ENCODE measurements around the gene JPH4. TPM values are rescaled to one million over a fixed set of nuclear protein-coding genes. Genes with fewer than 3 reads are reported as not detected.

The JPH4 gene
- total RNA-seq, 1 donor from 2014 or later, result 6.2 TPM

- no peak for ATAC-seq
- no peaks in the 10 kb centered on the region for H3K36me3 ChIP-seq
- intact Hi-C loops (cut with DNase I), result no loop called here
- H3K27me3 ChIP-seq, result peaks cover 36% of the 10 kb centered on the region
- DNase-seq, result no peak
- H3K4me3 ChIP-seq, result no peak overlapping the region
- H3K4me1 ChIP-seq, result peaks cover 23% of the 10 kb centered on the region
- H3K27ac ChIP-seq, result no peak overlapping the region
- TF ChIP-seq, protein P1, sequence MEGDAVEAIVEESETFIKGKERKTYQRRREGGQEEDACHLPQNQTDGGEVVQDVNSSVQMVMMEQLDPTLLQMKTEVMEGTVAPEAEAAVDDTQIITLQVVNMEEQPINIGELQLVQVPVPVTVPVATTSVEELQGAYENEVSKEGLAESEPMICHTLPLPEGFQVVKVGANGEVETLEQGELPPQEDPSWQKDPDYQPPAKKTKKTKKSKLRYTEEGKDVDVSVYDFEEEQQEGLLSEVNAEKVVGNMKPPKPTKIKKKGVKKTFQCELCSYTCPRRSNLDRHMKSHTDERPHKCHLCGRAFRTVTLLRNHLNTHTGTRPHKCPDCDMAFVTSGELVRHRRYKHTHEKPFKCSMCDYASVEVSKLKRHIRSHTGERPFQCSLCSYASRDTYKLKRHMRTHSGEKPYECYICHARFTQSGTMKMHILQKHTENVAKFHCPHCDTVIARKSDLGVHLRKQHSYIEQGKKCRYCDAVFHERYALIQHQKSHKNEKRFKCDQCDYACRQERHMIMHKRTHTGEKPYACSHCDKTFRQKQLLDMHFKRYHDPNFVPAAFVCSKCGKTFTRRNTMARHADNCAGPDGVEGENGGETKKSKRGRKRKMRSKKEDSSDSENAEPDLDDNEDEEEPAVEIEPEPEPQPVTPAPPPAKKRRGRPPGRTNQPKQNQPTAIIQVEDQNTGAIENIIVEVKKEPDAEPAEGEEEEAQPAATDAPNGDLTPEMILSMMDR (IDR thresholded peaks at IDR 0.05), result no peak
- H3K9me3 ChIP-seq, result no peaks in the 10 kb centered on the region
These were observed 5.1 kb downstream of the JPH4 start for GRCh38 chr14:23573384-23574015.

GRCh38 chr14:23572836-23573235 is 5.8 kb downstream of the JPH4 start:
- Histone ChIP-seq H3K9me3 (no peaks in the 10 kb centered on the region), H3K36me3 (no peaks in the 10 kb centered on the region), H3K27me3 (peaks cover 32% of the 10 kb centered on the region), H3K4me3 (no peak overlapping the region), H3K4me1 (peaks cover 28% of the 10 kb centered on the region), H3K27ac (peak overlapping the region; percentile 72)
- ATAC-seq, result peak; percentile 61
- DNase-seq, result peak; percentile 59
- intact Hi-C loops (cut with DNase I), result no loop called here
- TF ChIP-seq, protein P1 (IDR thresholded peaks at IDR 0.05), result no peak

GRCh38 chr14:23572524-23572828 is 6.1 kb downstream of the JPH4 start:
- TF ChIP-seq, protein P1 (IDR thresholded peaks at IDR 0.05), result no peak
- no peak for DNase-seq
- Histone ChIP-seq H3K4me3 (no peak overlapping the region), H3K9me3 (no peaks in the 10 kb centered on the region), H3K27me3 (peaks cover 28% of the 10 kb centered on the region), H3K27ac (peak overlapping the region; percentile 72), H3K4me1 (peaks cover 29% of the 10 kb centered on the region), H3K36me3 (no peaks in the 10 kb centered on the region)
- no peak for ATAC-seq
- intact Hi-C loops (cut with DNase I), result no loop called here

DNA sequence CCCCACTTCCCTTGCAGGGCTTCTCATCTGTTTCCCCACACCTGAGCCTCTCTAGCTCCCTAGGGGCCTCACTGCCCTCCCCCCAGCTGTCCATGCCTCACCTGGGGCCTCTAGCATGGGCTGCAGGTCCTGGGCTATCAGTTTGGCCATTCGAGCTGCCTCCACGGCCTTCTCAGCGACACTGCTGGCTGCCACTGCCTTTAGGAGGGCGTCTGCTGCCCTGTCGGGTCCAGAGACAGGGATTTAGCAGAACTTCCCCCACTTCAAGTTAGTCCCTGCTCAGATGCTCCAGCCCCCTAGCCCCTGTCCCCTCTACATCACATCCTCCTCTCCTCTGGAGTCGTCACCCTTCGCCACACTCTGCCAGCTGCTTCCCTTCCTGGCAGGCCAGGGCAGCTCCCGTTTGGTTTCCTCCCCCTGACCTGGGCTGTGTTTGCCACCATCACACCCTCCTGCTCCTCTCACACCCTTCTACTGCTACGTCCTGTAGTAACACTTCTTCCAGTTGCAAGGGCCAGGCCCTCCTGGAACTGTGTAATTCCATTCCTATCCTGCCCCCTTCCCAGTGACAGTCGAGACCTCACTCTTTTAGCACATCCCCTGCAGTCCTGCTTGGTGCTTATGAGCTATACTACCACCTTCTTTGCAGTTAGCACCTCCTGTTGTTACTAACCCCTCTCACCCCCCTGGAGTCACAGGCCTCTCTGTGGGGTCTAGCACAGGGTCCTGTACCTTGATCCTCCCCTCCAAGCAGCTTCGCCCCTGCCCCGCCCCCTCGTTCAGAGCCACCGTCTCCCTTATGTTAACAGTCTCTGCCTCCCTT is 6.7 kb downstream of the JPH4 start:
- Histone ChIP-seq H3K27ac (peak overlapping the region; percentile 72), H3K4me3 (no peak overlapping the region), H3K4me1 (peaks cover 25% of the 10 kb centered on the region), H3K36me3 (no peaks in the 10 kb centered on the region), H3K27me3 (peaks cover 23% of the 10 kb centered on the region), H3K9me3 (no peaks in the 10 kb centered on the region)
- TF ChIP-seq, protein P1 (IDR thresholded peaks at IDR 0.05), result no peak
- DNase-seq (peak; percentile 57), ATAC-seq (no peak)
- intact Hi-C loops (cut with DNase I), result no loop called here

GRCh38 chr14:23570806-23571483 is 7.6 kb downstream of the JPH4 start:
- Histone ChIP-seq H3K27me3 (peaks cover 13% of the 10 kb centered on the region), H3K4me1 (peaks cover 27% of the 10 kb centered on the region), H3K4me3 (no peak overlapping the region), H3K9me3 (no peaks in the 10 kb centered on the region), H3K36me3 (no peaks in the 10 kb centered on the region), H3K27ac (no peak overlapping the region)
- TF ChIP-seq, protein P1 (IDR thresholded peaks at IDR 0.05), result no peak
- intact Hi-C loops (cut with DNase I), result no loop called here
- ATAC-seq (no peak), DNase-seq (peak; percentile 57)
